Stimulated activated CD4-positive, alpha-beta T cell treated with anti-CD3 and anti-CD28 coated beads, Interleukin-1b, Interleukin-23, amount 100 ng/mL, for 1 hour (primary cell): ENCODE results near the gene PKIG.

ENCODE experiments used
- DNase-seq, 2 donors: peaks; one replicate each; pipeline ENCODE4 v3.0.0-alpha.2; 2020; ENCODE audit warnings: low read depth in 2 of 2

Gene PKIG

DNA sequence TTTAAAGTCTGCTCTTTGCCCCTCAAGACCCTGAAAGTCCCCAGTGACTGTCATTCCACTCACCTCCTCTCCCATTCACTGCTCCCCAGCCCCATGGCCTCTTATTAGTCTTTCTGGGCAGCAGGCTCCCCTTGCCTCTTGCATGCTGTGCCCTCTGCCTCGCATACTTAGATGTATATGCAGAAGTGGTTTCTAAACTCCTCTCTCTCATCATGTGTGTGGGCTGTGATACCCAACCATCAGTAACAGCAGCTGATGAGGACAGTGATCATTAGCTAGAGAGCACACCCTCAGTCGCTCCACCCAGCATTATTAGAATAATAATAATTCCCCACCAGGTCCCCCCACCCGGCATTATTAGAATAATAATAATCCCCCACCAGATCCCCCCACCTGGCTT lies 14.5 kb downstream of the PKIG start:
- no peak for DNase-seq

DNA sequence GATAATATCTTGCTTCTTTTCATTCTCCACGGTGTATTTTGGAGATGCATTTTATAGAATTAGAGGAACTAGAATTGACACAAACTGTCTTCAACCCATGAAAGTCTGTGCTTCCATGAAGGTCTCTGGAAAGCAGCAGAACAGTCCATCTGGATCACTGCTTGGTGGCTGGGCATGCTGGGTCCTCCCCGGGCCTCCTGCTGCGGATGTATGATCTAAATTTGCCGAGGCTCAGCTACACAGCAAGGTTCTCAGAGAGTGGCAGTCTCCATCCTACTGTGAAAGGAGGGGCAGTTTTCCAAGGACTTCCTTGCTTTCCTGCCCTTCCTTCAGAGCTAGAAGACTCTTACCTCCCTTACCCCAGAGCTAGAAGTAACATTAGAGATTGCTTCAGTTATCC lies 15.1 kb downstream of the PKIG start:
- no peak for DNase-seq

DNA sequence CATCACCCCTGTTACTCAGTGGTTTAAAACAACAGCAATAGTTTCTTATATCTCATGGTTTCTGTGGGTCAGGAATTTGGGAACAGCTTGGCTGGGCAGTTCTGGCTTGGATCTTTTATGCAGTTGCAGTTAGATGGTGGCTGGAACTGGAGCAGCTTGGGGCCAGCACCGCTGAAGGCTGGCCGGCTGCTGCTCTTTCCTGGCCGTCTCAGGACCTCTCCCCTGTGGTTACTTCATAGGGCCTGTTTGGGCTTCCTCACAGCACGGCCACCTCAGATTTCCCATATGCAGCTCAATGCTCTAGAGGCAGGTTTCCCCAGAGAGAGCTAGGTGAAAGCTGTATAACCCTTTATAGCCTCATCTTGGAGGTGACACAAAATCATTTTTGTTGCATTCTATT lies 15.6 kb downstream of the PKIG start:
- DNase-seq, result no peak

DNA sequence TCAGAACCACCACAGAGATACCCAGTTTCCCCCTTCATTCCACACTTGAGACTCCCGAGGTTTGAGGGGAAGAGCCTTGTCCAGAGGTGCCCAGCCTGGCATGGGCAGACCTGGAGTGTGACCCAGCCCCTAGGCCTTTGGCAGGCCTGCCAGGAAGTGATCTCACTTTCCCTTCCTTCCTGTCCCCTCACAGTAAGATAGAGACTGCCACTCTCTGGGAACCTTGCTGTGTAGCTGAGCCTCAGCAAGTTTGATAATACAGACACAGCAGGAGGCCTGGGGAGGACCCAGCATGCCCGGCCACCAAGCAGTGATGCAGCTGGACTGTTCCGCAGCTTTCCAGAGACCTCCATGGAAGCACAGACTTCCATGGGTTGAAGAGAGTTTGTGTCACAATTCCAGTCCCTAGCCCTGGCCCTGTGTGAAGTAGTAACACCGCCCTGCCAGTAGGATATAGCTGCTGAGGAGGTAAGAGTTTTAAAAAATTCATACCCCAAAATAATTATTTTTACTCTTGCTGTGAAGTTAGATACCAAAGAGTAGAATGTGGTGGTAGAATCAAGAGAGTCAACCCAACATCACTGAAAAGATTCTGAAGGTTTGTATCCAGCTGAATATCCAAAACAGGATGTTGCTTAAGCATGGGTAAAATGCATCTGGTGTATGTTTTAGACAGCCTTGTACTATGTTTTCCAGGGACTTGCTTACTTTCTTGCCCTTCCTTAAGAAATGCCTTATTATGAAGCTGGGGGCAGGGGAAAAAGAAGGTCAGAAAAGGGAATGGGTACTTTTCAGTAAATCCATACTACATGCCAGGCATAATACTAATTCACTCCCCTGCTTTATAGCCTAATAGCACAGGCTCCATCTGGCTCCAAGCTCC lies 16.3 kb downstream of the PKIG start:
- DNase-seq, result no peak

GRCh38 chr20:44599715-44600114 lies 17.3 kb downstream of the PKIG start:
- DNase-seq, result no peak

- no peak for DNase-seq
Observed at GRCh38 chr20:44600301-44600700, 17.9 kb downstream of the PKIG start.

GRCh38 chr20:44600758-44601201 lies 18.4 kb downstream of the PKIG start:
- DNase-seq, result no peak

GRCh38 chr20:44601236-44601671 lies 18.9 kb downstream of the PKIG start:
- DNase-seq, result no peak

DNA sequence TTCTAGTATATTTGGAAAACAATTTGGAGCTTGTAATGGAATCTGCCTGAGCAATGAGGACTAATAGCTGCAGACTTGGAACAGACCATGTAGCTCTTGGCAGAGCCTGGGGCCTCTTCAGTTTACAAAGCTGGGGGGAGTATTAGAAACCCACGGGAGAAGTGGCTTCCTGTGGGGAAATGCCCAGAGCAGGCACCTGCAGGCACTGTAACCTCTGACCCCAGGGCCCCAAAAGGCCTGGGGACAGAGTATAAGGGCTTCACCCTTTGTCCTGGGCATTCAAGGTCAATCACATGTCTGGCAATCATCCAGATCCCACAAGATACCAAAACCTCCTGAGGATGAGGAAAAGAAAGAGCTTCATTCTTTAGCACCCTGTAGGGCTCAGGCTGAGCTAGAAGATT lies 19.4 kb downstream of the PKIG start:
- DNase-seq, result no peak

GRCh38 chr20:44603327-44603726 lies 20.9 kb downstream of the PKIG start:
- DNase-seq, result no peak

GRCh38 chr20:44606725-44607441 lies 24.5 kb downstream of the PKIG start:
- DNase-seq, result no peak

- no peak for DNase-seq
Observed at GRCh38 chr20:44609006-44609515, 26.7 kb downstream of the PKIG start.

DNA sequence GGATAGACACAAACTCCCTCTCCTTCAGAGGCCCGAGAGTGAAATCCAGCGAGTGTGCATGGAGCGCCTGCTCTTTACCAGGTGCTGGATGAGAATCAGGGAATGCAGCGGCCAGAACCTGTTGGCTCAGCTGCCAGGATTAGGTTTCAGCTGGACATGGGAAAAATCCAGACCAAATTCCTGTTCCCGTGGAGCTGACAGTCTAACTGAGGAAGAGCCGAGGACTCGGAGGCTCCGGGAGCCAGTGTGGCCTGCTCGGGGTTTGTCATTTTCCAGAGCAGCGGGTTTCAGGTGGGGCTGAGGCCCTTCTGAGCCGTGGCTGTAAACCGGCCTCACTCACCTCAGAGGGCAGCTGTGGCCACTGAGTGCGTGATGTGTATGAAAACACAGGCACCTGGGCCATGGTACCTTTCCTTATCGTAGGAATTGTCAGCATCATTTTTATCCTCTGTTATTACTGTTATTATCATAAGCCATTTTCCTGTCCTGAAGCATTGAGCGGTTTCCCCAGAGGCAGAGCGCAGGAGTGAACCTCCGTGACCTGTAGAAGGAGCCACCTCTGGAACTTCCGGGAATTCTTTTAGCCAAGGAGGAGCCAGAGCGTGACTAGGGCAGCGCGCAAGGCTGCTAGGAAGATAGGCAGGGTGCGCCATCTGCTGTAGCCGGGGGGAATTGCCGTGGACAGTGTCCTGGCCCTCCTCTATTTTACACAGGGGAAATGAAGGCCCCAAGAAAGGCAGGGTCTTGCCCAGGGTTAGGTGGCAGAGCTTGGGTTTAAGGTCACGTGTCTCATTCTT lies 27.3 kb downstream of the PKIG start:
- peak; percentile 60 to 79 for DNase-seq

DNA sequence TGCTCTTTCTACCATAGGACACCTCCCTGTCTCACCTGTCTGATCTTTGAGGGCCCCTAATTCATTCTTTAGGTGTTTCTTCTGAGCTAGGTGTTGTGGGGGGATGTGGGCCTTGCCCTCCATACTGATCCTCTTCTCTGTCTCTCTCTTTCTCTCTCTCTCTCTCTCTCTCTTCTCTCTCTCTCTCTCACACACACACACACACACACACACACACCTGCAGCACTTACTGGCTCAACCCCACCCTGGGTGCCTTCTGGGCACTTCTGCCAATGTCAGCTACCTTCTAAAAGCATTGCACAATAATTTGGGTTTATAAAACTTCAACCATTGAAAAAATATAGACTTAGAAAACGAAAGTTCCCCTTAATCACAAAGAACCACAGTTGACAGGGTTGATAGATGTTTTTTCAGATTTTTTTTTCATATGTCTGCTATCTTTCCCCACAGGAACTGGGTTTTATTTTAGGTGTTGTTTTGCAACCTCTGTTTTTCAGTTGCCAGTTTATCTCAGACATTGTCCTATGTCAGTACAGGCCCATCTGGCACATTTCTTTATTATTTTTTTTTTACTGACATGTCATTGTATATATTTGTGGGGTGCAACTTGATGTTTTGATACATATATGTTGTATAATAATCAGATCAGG lies 28.1 kb downstream of the PKIG start:
- no peak for DNase-seq

DNA sequence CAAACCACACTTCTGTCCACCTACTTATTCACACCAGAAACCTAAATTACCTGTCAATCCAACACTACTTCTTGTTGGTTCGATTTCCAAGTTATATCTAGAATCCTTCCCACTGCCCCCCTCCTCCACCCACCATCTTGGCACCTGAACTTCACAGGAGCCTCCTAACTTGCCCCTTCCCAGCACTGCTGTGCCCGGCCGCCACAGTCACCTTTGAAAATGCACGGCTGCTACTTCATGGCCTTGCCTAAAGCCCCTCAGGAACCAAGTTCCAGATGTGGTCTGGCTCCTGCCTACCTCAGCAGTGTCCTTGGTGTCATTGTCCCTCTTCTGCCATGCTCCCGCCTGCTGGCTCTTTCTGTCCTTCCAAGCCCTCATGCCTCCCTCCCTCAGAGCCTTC lies 31.2 kb downstream of the PKIG start:
- DNase-seq, result no peak

GRCh38 chr20:44614525-44614924 lies 32.1 kb downstream of the PKIG start:
- no peak for DNase-seq

GRCh38 chr20:44615169-44615791 lies 32.9 kb downstream of the PKIG start:
- DNase-seq, result no peak

DNA sequence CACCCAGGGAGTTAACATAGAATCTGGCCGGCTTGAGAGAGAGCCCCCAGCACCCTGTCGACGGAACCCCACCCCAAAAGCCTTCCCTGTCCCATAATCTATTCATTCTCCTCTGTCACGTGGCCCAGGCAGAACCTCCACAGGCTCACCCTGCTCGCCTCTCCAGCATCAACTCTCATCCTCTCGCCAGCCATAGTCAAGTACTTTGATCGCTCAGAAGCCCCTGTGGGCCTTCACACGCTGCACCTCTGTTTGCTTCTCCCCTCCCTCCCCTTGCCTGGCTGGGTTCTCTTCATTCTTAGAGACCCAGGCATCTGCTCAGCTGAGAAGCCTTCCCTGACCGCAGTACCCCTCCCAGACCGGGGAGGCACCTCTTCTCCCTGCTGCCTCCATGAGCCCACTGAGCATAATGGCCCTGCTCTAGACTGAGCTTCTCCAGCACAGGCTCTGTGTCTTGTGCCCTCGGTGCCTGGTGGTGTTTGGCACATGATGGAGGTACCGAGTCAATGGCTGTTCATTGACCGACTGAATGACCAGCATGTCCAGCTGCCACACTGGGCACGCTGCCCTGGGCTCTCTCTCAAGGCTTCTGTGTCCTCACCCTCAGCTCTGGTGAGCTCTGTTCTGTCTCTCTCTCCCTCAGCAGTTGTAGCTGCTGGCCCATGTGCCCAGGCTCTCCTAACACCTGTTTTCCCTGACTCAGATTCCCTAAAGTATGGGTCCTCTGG lies 33.7 kb downstream of the PKIG start:
- no peak for DNase-seq

DNA sequence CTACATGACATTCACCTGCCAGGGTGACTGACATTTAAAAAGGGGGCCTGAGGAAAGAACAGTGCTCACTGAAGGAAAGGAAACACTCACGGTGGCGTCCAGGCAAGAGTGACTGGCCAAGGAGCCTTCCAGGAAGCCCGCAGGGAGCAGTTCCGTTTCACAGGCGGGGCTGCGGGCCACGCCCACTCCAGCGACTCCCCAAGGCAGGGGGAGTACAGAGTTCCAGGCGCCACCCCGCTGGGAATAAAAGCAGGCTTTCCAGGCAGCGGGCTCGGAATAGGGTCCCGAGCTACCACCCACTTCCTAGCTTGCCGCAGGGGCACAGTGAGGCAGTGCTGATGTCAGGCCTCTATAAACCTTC lies 34.2 kb downstream of the PKIG start:
- DNase-seq, result no peak

DNA sequence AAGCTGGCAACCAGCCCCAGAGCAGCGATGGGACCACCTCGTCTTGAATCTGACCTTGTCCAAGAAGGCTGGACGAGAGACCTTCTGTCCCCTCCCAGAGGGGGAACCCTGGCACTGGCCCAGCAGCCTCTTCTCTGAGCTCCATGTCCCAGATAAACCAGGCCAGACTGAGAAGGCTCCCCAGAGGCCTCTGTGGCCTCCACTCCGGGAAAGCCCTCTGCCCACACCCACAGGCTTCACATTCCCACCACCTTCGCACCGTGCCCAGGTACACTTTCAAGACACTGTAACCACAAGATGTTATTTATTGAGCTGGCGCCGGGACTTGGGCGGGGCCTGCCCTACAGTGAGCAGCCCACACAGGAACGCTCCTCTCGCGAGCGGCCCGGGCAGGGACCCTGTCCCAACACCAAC lies 35.9 kb downstream of the PKIG start:
- no peak for DNase-seq
